Hematopoietic multipotent progenitor cell treated with erythropoietin and hydrocortisone succinate and interleukin-3 and kit ligand, for 4 days (in vitro differentiated cells): ENCODE measurements around the gene ZNF134.

ENCODE experiments used
- DNase-seq: peaks from one replicate; pipeline ENCODE4 v3.0.0-alpha.2; 2015

ZNF134 gene

DNA sequence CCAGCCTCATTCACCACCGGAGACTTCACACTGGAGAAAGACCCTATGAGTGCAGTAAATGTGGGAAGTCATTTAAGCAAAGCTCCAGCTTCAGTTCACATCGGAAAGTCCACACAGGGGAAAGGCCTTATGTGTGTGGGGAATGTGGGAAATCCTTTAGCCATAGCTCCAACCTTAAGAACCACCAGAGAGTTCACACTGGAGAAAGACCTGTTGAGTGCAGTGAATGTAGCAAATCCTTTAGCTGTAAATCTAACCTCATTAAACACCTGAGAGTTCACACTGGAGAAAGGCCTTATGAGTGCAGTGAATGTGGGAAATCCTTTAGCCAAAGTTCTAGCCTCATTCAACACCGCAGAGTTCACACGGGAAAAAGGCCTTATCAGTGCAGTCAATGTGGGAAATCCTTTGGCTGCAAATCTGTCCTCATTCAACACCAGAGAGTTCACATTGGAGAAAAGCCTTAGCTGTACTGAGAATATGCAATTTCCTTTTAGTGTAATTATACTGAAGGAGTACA is 27.7 kb downstream of the ZNF134 start:
- DNase-seq: no peak

DNA sequence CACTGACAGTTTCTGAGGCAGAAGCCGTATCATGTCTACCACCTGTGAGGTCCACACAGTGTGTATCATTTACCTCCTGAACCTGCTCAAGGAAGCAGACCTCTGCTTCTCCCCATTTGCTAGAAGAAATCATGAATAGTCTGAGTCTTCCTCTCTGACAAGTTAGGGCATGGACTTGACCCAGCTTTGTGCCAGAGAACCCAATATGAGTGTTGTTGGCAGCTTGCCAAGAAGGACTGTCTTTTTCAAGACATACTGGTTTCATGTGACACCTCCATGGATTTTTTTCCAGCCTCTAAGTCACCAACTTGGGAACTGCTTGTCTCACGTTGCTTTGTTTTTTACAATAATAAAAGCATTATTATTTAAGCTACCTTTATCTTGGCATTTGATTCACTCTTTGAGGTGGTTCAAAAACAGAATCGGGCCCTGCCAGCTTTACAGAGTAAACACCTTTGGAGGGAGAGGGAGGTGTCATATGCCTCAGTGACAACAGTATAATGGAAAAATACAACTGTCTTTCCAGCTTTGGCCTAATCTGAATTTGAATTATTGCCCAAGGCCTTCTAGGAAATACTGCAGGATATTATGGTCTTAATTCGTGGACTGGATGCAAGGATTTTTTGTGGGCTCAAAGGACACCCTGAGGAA is 28.5 kb downstream of the ZNF134 start:
- DNase-seq: no peak

DNA sequence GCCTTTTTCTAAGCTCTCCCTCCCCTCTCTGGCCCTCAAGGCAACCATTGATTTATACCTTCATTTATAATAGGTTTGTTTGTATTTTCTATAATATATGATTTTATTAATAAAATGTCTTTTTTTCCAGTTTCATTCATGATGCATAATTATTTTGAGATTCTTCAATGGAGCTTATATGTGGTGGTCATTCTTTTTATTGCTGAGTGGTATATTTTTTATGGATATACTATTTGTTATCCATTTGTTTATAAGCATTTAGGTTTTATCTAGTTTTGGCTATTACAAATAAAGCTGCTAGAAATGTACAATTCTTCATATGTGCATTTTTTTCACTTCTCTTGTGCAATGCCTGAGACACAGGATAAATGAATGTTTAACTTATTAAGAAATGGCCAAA is 29.7 kb downstream of the ZNF134 start:
- DNase-seq: no peak

DNA sequence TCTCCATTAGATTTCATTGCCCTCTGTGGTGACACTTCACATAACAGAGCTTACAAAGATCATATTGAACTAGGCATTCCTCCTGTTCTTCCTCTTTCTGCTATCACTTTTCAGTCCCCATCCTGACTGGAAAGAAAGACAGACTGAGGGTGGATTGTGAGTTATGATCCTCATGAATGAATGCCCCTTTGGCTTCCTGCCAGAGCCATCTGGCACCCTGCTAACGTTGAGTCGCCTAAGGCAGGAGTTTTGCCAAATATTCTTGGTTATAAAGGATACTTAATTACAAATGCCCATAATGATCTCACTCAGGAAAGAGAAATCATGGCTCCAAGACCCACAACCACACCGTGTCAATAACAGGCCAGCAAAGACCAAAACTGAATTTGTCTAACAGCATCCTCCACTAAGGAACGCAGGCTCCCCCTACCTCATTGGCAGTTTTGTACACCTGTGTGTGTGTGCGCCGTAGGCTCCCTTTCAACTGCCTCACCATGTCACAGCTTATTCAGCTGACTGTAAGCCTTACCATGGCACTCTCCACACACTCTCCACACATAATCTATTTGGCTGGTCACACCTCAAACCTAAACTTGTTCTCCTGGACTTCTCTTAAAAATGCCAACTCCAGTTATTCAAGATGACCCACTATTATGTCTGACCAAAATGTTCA is 34.4 kb downstream of the ZNF134 start:
- no peak for DNase-seq

DNA sequence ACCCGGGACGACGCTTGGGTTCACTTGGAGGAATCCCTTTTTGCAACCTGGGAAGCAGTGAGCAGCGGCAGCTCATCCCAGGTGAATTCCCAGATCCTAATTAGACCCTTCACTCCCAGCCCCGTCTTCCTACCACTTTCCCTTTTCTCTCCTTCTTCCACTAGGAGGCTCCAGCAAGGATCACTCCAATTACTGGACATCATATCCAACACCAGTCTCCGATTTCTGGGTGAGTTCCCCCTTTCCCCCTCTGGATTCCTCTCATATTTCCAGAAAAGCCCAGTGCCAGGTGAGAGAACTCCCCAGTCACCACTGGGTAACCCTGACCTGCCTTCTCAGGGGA is 37.6 kb downstream of the ZNF134 start:
- no peak for DNase-seq

DNA sequence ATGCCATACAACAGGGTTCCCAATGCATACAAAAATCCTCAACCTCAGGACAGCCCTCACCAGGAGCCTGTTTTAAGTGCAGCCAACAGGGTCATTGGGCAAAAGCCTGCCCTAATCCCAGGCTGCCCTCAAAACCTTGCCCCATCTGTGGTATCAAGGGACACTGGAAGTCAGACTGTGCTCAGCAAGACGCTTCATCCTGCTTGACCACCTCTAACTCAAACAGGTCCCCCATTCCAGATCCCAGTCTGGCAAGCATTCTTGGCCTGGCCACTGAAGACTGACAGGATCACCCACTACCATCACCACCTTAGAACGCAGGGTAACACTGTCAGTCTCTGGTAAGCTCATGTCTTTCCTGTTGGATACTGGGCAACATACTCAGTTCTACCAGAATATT is 39.6 kb downstream of the ZNF134 start:
- no peak for DNase-seq

DNA sequence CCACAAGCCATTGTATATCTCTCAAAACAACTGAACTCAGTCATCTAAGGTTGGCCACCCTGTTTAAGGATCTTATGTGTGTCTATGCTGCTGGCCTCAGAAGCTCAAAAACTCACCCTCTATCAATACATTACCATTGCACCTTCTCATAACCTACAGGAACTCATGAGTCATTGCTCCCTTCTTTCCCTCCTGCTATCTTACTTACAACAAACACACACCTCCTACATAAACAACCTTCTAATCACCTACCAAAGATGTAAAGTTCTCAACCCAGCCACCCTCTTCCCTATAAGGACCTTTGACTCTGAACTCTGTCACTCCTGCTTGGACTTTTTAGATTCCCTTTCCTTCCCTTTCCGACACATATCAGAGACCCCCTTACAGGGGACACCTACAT is 41.4 kb downstream of the ZNF134 start:
- DNase-seq: no peak

DNA sequence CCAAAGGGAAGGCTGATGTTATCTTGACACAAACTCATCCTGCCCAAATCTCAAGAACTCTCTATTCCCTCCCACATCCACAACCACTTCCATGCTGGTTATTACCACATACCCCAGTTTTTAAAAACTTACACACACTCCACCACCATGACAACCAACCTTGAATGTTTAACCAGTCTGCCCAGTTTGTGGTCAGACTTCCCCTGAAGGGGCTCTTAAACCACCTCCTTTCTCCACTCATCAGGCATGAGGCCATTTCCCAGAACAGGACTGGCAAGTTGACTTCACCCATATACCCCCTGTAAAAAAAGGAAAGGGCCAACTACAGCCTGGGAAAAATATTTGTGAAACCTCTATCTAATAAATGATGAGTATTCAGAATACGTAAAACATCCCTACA is 42.3 kb downstream of the ZNF134 start:
- DNase-seq: no peak

DNA sequence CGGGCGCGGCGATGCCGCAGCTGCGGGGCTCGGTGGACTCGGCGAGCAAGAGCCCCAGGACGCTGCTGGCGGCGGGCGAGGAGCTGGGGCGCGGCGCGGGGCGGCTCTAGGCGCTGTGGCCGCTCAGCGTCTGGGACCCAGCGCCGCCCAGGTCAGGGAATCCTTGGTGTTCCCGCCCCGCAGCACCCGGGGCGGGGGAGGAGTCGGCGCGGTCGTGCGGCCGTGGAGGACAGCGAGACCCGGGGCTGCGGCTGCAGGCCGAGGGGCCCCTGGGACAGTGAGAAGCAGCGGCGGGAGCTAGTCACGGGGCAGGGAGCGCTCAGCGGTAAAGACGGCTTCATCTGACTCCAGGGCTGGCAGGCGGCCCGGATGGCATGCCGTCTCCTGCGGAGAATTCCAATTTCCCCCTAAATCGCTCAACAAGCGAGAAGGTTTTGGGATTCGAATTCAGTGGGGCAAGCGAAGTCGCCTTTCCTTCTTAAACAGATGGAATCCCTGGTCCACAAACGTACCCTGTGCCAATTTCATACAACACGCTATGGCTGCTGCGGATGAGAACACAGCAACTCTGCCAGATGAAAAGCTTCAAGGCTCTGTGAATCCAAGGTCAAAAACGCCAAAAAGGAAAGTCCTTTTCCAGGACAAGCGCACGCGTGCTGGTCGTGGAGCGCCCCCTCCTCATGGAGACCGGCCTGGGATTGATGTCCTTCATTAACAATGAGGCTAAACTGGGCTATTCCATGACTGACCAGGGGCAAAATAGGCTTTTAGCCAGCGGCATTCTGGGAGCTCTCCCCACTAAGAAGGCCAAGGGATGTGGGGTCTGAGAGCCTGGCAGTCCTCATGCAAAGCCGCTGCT is 50.5 kb downstream of the ZNF134 start:
- DNase-seq: peak; percentile 59

DNA sequence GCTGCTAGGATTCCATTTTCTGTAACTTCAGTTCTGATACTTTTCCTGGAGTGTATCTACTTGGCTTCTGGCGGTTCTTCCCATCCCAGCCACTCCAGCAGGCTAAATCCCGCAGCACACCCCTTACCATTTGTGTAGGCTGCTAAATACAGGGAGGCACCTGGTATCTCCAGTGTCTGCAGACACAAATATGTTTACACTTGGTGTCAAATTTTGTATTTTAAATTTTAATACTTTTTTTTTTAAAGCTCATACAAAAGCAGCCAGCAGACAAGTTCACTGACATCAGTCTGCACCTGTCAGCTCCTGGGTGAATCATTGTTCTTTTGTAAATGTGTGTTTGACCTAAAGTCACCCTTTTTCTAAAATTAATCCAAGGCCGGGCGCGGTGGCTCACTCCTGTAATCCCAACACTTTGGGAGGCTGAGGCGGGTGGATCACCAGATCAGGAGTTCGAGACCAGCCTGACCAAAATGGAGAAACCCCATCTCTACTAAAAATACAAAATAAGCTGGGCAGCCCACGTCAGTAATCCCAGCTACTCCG is 51.3 kb downstream of the ZNF134 start:
- DNase-seq: no peak

DNA sequence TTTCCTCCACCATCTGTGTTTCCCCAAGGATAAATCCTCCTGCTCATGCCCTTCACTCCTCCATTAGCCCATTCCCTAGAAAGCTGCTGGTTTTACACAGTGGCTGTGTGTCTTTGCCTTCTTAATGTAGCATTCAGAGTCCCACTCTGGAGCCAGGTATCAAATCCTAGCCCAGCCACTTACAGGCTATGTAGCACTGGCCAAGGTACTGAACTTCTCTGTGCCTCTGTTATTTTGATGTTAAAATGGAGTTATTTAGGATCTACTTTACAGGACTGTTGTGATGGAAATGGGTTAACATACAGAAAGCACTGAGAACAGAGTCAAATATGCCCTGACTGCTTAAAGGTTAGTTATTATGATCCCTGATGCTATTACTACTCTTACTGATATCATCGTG is 53.2 kb downstream of the ZNF134 start:
- no peak for DNase-seq

DNA sequence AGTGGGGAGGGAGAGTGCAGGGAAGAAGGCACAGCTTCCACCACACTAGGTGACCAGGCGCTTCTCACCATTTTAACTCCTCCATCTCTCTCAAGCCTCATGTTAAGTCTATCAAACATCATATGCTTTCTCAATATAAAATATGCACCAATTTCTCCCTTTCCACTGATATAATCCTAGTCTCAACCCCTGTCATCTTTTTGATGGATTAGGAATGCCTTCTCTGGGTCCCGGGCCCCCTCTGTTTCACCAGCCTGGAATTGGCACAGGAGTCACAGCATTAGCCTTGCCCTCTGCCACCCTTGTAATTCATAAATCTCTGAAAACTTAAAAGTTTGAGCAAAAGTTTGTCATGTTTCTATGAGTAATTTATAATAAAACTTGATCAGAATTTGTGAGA is 54.6 kb downstream of the ZNF134 start, which contains the start of gene ZSCAN4:
ZSCAN4 (plus strand) TSS at position 301 of the 400 bp plus-strand sequence. CDS start 7,211 bp downstream, outside the sequence.
- no peak for DNase-seq

DNA sequence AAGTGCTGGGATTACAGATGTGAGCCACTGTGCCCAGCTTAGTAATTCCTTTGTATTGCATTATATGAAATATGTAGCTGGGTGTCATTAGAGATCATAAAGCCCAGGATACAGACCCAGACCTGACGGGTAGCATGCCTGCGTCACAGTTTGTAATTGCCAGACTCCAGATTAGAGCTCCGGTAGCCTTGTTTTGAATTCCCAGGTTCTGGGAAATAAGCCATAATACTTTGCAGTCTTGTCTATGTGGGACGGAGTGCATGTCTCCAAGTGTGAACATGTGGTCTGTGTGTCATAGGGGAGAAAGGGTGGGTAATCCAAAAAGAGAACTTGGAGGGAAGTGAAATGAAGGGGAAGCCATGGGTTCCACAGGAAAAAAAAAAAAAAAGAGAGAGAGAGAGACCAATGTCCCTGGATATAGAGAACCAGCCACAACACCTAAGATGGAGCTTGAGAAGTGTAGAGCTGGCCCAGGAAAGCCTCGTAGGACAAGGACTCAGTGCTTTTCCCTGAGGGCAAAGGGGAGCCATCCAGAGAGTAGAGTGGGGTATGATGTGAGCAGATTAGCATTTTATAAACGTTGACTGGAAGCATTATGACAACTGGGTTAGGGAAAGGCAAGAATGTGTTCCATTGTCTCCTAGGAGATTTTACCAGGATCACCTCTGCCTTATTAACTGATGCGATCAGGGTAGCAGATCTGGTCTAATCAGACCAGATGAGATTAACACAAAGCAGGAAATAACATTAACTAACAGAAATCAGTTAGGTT is 57.3 kb downstream of the ZNF134 start:
- no peak for DNase-seq

DNA sequence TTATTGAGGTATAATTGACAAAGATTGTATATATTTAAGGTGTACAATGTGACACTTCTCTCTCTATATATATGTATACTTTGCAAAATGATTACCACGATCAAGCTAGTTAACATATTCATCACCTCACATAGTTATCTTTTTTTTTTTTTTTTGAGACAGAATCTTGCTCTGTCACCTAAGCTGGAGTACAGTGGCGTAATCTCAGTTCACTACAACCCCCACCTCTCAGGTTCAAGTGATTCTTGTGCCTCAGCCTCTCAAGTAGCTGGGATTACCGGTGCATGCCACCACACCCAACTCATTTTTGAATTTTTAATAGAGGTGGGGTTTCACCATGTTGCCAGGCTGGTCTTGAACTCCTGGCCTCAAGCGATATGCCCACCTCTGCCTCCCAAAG is 58.4 kb downstream of the ZNF134 start:
- no peak for DNase-seq
